Inflammatory macrophage (primary cell): ENCODE results near the gene TEAD1.

ENCODE experiments used
- DNase-seq, 2 donors: peaks; one replicate each; pipeline ENCODE4 v3.0.0-alpha.2; 2020 to 2022

TEAD1 gene

DNA sequence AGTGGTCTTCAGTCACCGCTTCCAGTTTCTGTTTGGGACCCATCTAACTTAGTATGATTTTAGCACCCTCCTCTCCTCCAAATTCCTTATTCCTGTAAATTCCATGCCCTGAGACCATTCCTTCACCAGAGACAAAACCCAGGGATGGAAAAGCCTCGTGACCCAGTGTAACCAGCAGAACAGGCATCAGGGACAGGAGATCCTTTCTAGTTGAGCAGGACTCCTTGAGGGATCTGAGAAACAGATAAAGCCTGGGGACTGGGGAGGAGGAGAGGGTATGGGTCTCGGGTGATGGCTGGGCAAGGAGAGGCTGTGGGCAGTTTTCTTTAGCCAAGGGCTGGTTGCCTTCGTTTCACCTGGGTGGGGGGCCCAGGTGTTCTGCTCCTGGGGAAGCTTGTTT lies 40.9 kb downstream of the TEAD1 start:
- DNase-seq, result no peak

GRCh38 chr11:12715941-12716340 lies 41.7 kb downstream of the TEAD1 start:
- DNase-seq, result no peak

- DNase-seq, result no peak
Observed at GRCh38 chr11:12716816-12717215, 42.6 kb downstream of the TEAD1 start.

- no peak for DNase-seq
Observed at GRCh38 chr11:12717851-12718291, 43.6 kb downstream of the TEAD1 start.

- DNase-seq, result no peak
Observed at GRCh38 chr11:12719221-12719620, 45.0 kb downstream of the TEAD1 start.

- no peak for DNase-seq
Observed at GRCh38 chr11:12721816-12722604, 47.8 kb downstream of the TEAD1 start.

- no peak for DNase-seq
Observed at GRCh38 chr11:12723421-12724300, 49.4 kb downstream of the TEAD1 start.

DNA sequence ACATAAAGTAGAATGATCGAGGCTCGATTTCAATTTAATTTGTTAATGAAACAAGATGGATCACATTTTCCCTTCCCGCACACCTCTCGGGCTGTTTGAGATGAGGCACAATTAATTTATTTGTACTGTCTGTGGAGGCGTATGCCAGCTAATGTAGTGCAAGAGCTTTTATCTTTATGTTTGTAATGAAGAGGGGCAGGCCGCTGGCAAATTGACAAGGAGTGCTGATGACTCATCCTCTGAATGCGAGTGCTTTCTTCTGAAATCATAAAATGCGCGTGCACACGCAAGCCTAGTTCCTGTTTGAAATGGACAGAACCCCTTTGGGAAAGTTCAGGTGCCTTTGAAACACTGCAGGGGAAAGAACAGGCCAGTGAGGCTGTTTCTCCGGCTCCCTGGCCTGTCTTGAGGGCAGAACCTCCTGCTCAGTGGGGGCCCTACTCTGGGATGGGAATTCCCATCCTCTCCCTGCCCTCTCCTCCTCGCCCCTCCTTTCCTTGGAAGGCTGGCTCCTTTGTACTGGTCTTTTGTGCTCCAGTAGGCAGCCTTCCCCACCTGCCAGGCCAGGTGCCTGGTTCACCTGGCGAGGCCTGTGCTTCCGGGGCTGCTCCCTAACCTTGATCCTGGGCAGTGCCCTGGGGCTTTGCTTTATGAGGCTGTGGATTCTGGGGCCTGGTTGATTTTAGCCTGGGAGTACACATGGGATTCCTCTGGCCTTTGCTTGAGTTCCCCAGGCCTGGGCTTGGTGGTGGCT lies 50.3 kb downstream of the TEAD1 start:
- no peak for DNase-seq

- no peak for DNase-seq
Observed at GRCh38 chr11:12725055-12725862, 51.0 kb downstream of the TEAD1 start.

DNA sequence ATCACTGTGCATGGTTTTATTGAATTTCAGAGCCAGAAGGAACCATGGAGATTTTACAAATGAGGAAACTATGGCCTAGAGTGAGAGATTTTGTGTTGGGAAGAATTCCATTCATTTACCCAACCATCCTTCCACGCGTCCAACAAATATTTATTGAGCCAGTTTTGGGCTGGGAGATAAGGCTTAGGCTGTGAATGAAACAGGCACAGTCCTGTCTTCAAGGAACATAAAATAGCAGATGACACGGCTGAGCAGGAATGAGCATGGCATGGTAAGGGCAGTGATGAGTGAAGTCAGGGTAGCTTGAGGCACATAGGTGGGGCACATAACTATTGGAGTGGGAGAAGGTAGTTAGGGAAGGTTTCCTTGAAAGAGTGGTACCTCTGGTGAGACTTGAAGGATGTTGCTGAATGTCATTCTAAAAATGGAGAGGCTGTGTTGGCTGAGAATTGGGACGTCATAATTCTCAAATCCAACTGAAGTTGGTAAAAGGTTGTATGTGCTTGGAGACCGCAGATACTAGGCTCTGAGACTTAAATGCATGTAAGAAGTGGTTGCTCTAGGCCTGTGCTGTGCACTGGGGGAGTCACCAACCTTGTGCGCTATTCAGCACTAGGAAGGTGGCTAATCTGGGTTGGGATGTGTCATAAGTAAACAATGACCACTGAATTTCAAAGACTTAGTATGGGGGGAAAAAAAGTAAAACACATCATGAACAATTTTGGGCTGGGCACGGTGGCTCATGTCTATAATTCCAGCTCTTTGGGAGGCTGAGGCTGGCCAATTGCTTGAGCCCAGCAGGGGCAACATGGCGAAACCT lies 51.9 kb downstream of the TEAD1 start:
- DNase-seq, result no peak

DNA sequence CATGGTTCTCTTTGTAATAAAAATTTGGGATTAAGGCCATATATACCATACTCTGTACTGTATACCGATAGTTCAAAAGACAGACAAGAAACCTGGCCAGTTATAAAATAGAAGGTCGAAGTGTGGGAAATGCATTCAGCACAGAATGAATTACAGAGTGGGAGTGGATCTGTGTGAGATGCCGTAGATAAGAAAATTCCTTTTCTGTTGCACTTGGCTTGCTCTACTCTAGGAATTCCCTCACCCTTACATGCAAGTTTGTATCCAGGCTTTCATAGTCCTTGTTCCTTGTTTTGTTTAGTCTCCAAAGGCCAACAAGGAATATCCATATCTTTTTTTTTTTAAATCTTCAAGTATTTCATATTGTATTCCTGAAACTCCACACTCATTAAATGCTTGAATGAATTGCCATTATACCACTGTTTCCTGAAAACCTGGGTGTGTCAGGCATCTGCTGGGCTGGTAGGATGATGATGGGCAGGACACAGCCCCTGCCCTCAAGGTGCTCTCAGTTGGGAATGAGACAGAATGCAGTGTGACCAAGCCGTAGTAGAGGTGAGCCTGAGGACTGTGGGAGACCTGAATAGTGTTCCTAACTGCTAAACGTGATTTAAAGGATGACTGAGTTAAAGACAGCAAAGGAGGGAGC lies 53.5 kb downstream of the TEAD1 start:
- DNase-seq, result no peak

DNA sequence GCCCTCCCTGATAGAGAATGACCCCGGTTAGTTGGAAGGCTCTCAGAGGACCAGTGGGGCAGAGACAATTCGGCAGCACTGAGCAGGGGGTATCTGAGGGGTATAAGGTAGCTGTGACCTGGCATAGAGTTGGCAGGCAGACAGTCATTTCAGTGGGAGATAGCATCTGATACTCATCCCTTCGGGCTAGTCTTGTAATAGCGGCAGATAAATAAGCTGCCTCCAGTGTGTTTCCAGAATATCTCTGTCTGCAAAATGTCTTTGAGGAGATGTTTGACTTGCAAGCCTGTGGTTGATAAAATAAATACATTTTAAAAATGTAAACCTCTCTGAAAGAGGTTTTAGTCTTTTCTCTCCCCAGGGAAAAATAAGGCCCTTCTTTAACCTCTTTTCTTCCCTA lies 54.2 kb downstream of the TEAD1 start:
- no peak for DNase-seq

DNA sequence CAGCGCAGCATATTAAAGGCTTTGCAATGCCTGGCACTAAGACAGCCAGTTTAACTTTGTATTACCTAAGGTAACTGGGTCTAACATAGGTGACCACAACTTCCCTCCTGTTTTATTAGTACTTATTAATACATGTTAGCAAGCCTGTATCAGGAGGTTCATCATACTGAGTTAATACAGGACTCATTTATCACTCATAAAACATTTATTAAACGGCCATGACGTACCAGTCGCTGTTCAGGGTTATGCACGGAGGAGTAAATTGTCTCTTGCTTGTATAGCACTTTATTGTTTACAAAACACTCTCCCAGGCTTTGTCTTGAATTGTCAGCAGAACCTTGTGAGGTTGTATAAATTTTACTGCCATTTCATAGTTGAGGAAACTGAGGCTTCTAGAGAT lies 55.7 kb downstream of the TEAD1 start:
- no peak for DNase-seq

DNA sequence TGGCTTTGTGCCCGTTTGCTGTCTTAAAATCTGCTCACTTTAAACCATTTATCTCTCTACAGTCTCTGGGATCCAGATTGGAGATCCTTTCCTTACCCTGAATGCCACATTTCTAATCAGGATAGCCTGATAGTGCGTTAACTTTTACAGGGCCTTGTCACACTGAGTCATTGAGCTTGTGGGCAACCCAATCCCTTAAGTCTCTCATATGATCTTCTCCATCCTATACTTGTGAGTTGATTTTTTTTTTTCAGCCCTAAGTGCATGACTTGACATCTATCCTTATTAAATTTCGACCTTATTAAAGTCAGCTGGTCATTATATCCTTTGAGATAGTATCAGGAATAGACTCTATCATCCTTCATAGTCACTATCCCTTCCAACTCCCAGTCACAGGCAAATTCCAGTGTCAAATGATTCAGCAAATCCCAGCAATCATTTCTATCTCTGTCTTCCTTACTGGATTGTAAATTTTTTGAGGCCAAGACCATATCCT lies 57.7 kb downstream of the TEAD1 start:
- DNase-seq, result no peak

- no peak for DNase-seq
Observed at GRCh38 chr11:12733091-12733490, 58.9 kb downstream of the TEAD1 start.

DNA sequence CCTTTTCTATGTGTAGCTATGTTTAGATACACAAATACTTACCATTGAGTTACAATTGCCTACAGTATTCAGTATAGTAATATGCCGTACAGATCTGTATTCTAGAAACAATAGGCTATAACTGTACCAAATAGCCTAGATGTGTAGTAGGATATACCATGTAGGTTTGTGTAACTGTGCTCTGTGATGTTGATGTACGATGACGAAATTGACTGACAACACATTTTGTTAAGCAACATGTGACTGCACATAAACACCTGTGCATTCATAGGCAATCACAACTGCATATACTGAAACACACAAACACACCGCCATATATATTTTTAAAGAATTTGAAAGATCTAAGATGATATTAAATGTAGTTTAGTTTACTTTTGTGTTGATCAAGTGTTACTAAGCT lies 60.4 kb downstream of the TEAD1 start:
- DNase-seq, result no peak

DNA sequence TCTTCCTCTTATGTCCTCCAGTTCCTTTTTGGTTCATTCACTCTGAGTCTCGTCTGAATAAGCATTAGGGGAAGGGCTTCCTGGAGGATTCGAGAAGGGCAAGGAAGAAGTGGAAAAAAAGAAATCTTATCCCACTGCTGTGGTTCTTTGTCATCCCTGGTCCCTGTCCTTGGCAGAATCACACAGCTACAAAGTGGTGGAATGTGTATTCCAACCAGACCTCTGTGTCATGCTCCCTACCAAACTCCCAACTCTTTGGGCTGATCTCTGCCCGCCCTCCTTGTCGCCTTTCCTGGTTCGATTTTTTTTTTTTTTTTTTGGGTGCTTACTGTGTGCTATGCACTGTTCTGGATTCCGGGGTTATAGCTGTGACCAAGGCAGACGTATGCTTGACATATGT lies 61.0 kb downstream of the TEAD1 start:
- DNase-seq, result no peak

DNA sequence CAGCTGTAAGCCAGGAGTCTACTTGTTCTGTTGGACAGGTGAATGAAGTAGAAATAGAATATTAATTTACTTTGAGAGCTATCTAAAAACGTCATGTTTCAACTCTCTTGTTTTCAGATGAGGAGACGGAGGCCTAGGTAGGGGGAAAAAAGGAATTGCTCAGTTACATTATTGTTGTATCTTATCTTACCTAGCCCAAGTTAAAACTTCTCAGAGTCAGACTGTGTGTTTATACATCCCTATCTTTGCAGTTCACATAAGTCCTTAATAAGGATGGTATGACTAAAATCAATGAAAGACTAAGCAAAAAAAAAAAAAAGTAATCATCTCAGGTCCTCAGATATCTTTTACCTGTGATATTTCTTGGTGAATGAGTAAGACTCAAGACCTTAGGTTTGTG lies 62.8 kb downstream of the TEAD1 start:
- DNase-seq, result no peak

DNA sequence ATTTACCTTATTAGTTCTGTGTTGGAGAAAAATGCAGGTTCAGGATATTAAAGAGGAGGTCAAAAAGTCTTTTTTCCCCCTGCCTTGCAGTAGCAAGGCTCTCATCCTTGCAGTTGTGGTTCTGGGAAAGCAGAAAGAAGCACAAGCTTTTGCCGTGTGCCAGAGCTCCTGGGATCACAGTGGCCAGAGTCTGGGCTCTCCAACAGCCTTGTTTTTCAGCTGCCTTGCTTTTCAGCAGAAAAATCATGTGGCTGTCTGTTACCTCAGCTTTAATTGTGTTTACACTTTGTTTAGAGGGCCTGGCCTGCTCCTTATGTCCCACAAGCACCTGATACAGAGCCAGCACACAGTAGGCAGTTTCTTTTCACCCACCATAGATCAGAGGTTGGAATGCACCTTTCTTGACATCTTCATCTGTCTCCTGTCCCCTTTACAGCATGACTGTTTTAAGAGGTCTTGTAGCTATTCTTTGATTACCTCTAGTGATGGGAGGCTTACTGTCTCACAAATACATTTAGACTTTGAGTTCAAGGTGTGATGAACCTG lies 67.5 kb downstream of the TEAD1 start:
- no peak for DNase-seq

DNA sequence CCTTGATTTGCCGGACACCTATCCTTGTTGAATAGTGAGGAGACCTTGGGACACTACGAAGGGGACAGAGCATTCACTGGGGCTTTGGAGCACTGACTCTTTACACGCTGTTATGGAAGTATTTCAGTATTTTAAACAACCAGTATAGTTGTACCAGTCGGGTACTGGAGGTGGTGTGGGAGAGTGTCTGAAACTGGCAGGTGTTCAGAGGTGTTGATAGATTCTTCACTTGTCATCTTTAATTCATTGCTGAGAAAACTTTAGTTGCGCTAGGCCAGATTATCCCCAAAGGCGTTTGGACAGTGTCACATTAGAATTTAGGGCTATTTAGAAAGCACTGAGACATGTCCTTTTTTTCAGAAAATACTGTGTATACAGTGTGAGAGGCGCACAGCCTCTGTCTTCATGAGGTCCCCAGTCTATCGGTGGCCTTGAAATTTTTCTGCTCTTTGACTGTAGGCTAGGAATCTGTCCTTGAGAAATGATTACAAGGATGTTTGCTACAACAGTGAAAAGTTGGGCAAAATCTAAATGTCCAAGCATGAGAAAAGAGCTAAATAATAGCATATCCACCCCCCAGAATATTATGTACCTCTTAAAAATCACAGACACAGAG lies 69.7 kb downstream of the TEAD1 start:
- DNase-seq, result no peak
